Activated CD4-positive, alpha-beta memory T cell treated with anti-CD3 and anti-CD28 coated beads for 36 hours (primary cell): ENCODE data around the gene TPST2. TPM values are rescaled to one million over a fixed set of nuclear protein-coding genes. Genes with fewer than 3 reads are reported as not detected.

ENCODE experiments used
- CTCF ChIA-PET: fragments of 350-600 bp; sonication (Branson Sonifier 250); formaldehyde crosslinking; loops from one replicate; lab custom pipeline; 2021; ENCODE audit warnings: antibody characterized with exemption, inconsistent platforms; lab: Charles Lee
- POLR2A ChIA-PET: fragments of 350-600 bp; sonication (Branson Sonifier 250); formaldehyde crosslinking; loops from one replicate; lab custom pipeline; 2021; ENCODE audit warnings: antibody characterized with exemption; lab: Charles Lee
- DNase-seq: peaks from one replicate; pipeline ENCODE4 v3.0.0-alpha.2; 2020
- H3K27ac Mint-ChIP-seq: one replicate; pipeline ENCODE4 v1.8.0; 2021; ENCODE audit warnings: mixed read lengths
- H3K27me3 Mint-ChIP-seq: one replicate; pipeline ENCODE4 v1.8.0; 2021; ENCODE audit warnings: mixed read lengths
- H3K36me3 Mint-ChIP-seq: one replicate; pipeline ENCODE4 v1.8.0; 2021; ENCODE audit warnings: mixed read lengths
- H3K4me1 Mint-ChIP-seq: one replicate; pipeline ENCODE4 v1.8.0; 2021; ENCODE audit warnings: low read depth, mixed read lengths
- H3K4me3 Mint-ChIP-seq: one replicate; pipeline ENCODE4 v1.8.0; 2021; ENCODE audit warnings: mild to moderate bottlenecking, mixed read lengths
- H3K9me3 Mint-ChIP-seq: one replicate; pipeline ENCODE4 v1.8.0; 2021; ENCODE audit warnings: mixed read lengths
- intact Hi-C: fragments of 100-400 bp; cut with micrococcal nuclease; formaldehyde crosslinking; loops from one replicate; pipeline ENCODE4 v1.15.1; 2023
- total RNA-seq, 2 experiments: library from RNA; stranded (reverse); gene quantifications; one replicate each; pipeline ENCODE4 v1.2.3, GENCODE V29; 2021

The TPST2 gene
- total RNA-seq, 2 experiments from 2014 or later = 27.9 to 31.2 TPM

DNA sequence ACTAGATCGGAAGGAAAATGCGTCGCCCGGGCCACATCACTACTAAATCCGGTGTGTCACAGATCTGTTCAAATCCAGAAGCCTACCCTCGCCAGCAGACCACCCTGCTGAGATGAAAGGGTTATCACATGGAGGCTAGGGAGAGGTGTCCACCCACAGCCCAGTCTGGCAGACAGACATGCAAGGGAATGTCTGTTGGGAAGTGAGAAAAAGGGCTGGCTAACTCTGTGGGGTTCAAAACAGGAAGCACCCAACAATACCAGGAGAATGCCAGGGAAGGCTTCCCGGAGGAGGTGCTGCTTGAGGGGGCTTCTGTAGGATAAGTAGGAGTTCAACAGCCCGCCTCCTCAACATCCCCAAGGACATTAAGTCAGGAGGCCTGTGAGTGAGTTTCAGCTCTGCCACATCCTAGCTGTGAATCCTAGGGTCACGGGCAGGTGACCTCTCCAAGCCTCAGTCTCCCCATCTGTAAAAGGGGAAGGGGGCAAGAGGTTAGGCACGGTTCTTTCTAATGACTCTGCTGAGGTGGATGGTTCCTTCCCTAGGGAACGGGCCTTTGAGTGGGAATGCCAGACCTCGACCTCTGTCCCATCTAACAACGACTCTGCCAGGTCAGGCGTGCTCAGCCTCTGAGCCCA, 1.1 kb downstream of the TPST2 start:
- H3K4me3 Mint-ChIP-seq = peak overlapping the region; percentile 86
- no peaks in the 10 kb centered on the region for H3K9me3 Mint-ChIP-seq
- peaks cover 59% of the 10 kb centered on the region for H3K4me1 Mint-ChIP-seq
- no peak for DNase-seq
- CTCF ChIA-PET = no interaction called here
- POLR2A ChIA-PET = no interaction called here
- intact Hi-C loops = no loop called here
- H3K27me3 Mint-ChIP-seq = no peaks in the 10 kb centered on the region
- peak overlapping the region; percentile 56 for H3K27ac Mint-ChIP-seq
- H3K36me3 Mint-ChIP-seq = no peaks in the 10 kb centered on the region

DNA sequence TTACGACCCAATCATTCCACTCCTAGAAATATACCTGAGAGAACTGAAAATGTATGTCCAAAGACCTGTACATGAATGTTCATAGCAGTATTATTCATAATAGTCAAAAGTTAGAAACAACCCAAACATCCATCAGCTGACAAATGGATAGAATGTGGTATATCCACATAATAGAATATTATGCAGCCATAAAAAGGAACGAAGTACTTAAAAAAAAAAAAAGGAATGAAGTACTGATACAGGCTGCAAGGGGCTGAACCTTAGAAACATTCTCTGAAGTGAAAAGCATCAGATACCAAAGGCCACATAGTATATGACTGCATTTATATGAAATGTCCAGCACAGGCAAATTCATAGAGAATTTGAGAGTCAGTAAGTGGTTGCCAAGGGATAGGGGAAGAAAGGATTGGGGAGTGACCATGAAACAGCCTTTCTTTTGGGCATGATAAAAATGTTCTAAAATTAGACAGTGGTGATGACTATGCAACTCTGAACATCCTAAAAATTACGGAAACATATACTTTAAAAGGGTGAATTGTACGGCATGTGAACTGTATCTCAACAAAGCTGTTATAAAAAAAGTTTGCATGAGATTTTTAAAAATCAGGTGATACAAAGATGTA, 1.8 kb downstream of the TPST2 start:
- Mint-ChIP-seq H3K36me3 (no peaks in the 10 kb centered on the region), H3K9me3 (no peaks in the 10 kb centered on the region), H3K4me3 (peak overlapping the region; percentile 86), H3K27me3 (no peaks in the 10 kb centered on the region), H3K4me1 (peaks cover 53% of the 10 kb centered on the region), H3K27ac (no peak overlapping the region)
- intact Hi-C loops = no loop called here
- POLR2A ChIA-PET = no interaction called here
- no peak for DNase-seq
- CTCF ChIA-PET = no interaction called here

DNA sequence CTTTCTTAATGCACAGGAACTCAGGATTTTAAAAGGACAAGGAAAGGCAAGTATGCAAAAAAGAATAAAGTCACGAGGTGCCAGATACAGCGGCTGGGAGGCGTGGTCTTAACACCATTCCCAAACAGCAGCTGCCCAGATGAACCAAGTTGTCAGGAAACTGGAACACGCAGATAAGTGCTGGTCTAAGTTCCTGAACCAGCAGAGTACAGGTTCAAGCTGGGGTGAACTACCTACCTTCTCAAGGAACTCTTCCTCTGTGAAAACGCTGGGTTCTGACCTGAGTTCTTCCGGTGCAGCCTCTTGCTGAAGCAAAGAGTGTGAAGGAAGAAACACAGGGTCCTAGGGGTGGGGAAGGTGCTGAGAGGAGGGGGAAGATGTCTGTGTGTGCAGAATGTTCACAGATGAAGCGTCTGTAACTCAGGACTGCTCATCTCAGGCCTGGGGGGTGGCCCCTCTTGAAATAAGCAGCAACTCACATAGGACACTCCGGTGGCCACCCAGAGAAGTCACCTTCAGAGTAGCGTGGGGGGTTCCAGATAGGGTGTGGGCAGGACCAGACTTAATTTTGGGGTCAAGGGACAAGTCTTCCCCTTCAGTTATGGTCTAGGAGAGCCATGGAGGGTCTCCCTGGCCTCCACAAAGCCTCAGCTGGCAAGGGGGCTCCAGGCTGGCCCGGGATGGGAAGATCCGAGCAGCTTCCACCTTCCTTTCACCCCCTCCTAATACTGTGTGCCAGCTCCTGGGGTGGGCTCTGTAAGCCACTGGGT, 3.2 kb downstream of the TPST2 start:
- DNase-seq = no peak
- Mint-ChIP-seq H3K4me3 (no peak overlapping the region), H3K4me1 (peaks cover 43% of the 10 kb centered on the region), H3K9me3 (no peaks in the 10 kb centered on the region), H3K27me3 (no peaks in the 10 kb centered on the region), H3K27ac (peak overlapping the region; percentile 45), H3K36me3 (no peaks in the 10 kb centered on the region)
- intact Hi-C loops = no loop called here
- POLR2A ChIA-PET = no interaction called here
- CTCF ChIA-PET = no interaction called here

DNA sequence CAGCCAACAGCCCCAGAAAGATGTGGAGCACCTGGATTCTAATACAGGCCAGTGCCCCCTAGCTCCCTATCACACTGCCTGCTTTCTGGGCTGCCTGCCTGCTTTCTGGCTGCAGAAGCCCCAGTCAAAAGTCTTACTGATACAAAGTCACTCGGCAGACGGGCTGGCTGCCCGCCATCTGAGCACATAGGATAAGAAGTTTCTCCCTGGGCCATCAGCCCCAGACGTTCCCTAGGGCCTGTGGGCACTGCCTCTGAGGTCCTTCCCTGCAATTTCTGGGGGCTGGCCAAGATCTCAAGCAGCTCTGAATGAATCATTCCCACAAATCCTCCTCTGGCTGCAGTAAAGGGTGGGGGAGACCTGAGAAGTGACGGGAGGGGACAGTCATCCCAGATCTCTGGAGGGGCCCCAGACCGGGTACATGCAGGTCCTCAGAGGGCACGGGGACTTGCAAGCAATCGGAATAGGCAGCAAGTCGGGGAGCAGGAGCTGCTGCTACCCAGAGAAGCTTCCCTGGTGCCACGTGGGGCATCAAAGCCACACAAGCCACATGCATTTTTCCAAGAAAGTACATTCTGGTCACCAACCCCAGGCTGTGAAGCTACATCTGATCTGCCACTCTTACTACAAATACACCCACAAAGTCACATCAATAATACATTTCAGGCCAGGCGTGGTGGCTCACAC, 4.7 kb downstream of the TPST2 start:
- H3K27me3 Mint-ChIP-seq = no peaks in the 10 kb centered on the region
- intact Hi-C loops = no loop called here
- CTCF ChIA-PET = interaction anchor here (0.5 to 0.6 kb wide), 2 partner anchors 39 to 62 kb away, joined by 3 read pairs; no protein-coding TSS in a partner anchor
- peaks cover 46% of the 10 kb centered on the region for H3K4me1 Mint-ChIP-seq
- no peaks in the 10 kb centered on the region for H3K9me3 Mint-ChIP-seq
- peaks cover 4% of the 10 kb centered on the region for H3K36me3 Mint-ChIP-seq
- no peak for DNase-seq
- no peak overlapping the region for H3K4me3 Mint-ChIP-seq
- H3K27ac Mint-ChIP-seq = no peak overlapping the region
- POLR2A ChIA-PET = no interaction called here

DNA sequence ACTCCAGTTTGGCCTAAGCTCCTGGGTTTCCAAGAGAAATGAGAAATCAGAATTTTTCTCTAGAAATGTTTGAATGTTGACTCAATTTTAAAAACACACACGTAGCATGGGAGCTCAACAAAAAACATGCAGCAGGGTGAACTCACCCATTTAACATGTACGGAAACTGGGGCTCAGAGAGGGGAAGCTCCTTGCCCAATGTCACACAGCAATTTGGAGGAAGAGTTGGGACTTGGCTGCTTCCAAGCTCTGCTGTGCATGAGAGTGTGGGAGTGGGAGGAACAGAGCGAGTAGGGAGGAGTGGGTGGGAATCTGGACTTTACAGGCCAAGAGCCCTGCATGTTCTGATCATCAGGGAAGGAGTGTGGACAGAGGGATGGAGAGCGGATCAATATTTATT, 5.9 kb downstream of the TPST2 start:
- no peaks in the 10 kb centered on the region for H3K9me3 Mint-ChIP-seq
- no peaks in the 10 kb centered on the region for H3K27me3 Mint-ChIP-seq
- H3K36me3 Mint-ChIP-seq = peaks cover 5% of the 10 kb centered on the region
- intact Hi-C loops = no loop called here
- POLR2A ChIA-PET = no interaction called here
- H3K27ac Mint-ChIP-seq = no peak overlapping the region
- DNase-seq = no peak
- no peak overlapping the region for H3K4me3 Mint-ChIP-seq
- peaks cover 58% of the 10 kb centered on the region for H3K4me1 Mint-ChIP-seq
- CTCF ChIA-PET = no interaction called here

DNA sequence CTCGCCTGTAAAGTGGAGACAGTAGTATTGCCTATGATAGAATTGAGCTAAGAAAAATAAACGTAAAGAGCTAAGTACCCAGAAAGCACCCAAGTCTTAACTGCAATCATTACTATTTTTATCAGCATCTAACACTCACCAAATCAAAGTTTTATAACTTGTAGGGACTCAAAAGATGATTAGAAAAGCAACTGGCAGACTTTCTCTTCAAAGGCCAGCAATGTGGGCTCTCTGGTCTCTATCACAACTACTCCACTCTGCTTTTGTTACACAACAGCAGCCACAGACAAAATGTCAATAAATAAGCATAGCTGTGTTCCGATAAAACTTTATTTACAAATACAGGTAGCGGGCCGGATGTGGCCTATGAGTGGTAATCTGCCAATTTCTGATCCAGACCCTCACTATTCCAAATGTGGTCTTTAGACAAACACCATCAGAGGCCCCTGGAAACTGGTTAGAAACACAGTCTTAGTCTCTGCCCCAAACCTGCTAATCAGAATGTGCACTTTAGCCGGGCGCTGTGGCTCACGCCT, 8.2 kb downstream of the TPST2 start:
- Mint-ChIP-seq H3K36me3 (peaks cover 7% of the 10 kb centered on the region), H3K4me1 (peaks cover 55% of the 10 kb centered on the region), H3K9me3 (no peaks in the 10 kb centered on the region), H3K4me3 (no peak overlapping the region), H3K27me3 (no peaks in the 10 kb centered on the region), H3K27ac (no peak overlapping the region)
- intact Hi-C loops = no loop called here
- POLR2A ChIA-PET = interaction anchor here (0.8 kb wide), 1 partner anchor 9 kb away, joined by 3 read pairs; no protein-coding TSS in a partner anchor
- DNase-seq = no peak
- CTCF ChIA-PET = no interaction called here

DNA sequence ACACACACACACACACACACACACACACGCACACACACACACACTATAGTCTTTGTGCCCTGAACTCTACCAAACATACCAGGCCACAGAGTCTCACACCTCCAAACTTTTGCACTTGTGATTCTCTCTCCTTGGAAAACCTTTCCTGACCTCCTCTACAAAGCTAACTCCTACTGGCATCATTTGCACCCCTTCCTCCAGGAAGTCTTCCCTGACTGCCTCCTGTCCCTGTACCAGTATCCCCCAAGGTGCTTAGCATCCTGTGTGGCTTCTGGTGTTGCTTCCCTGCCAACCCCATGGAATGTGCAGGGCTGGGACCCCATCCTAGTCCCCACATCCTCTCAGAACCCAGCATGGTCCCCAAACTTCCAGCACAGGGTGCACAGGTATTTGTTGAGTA, 8.9 kb downstream of the TPST2 start:
- Mint-ChIP-seq H3K4me3 (no peak overlapping the region), H3K27ac (peak overlapping the region; percentile 44), H3K36me3 (peaks cover 7% of the 10 kb centered on the region), H3K27me3 (no peaks in the 10 kb centered on the region), H3K9me3 (no peaks in the 10 kb centered on the region), H3K4me1 (peaks cover 53% of the 10 kb centered on the region)
- no peak for DNase-seq
- CTCF ChIA-PET = no interaction called here
- intact Hi-C loops = no loop called here
- POLR2A ChIA-PET = interaction anchor here (0.8 kb wide), 1 partner anchor 10 kb away, joined by 3 read pairs; no protein-coding TSS in a partner anchor

DNA sequence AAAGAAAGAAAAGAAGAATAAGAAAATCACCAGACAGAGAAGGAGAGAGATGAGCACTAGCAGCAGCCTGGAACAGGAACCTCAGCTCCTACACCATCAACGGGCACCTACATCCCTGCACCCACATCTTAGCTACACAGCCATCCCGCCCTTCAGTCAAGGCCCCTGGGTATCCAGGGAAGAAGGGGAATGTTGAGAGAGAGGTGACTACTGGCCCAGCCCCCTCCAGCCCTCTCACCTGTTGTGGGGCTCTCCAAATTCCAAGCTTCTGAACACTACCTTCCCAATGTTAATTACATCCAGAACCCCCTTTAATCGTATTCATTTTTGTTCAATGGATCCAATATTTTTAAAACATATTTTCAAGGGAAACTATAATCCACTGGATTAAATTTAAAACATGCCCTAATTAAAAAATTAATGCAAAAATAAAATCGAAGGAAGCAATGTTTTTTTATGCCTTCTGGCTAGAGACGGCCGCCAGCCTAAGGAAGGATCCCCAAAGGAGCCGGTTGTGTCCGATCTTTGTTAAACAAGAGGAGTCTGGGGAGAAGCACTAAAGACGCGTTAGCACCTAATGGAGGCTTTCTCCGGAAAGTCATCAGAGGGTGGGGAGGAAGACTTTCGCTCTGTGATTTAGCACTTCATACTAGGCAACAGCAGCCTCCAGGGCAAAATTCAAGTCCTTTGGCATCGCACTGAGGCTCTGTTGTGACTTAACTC, 9.5 kb downstream of the TPST2 start:
- ChIA-PET CTCF (interaction anchor here (1.0 kb wide), 1 partner anchor 47 kb away, joined by 3 read pairs; no protein-coding TSS in a partner anchor), POLR2A (no interaction called here)
- peaks cover 7% of the 10 kb centered on the region for H3K36me3 Mint-ChIP-seq
- no peaks in the 10 kb centered on the region for H3K9me3 Mint-ChIP-seq
- H3K27ac Mint-ChIP-seq = peak overlapping the region; percentile 84
- H3K4me3 Mint-ChIP-seq = peak overlapping the region; percentile 48
- peaks cover 51% of the 10 kb centered on the region for H3K4me1 Mint-ChIP-seq
- DNase-seq = no peak
- intact Hi-C loops = no loop called here
- no peaks in the 10 kb centered on the region for H3K27me3 Mint-ChIP-seq

DNA sequence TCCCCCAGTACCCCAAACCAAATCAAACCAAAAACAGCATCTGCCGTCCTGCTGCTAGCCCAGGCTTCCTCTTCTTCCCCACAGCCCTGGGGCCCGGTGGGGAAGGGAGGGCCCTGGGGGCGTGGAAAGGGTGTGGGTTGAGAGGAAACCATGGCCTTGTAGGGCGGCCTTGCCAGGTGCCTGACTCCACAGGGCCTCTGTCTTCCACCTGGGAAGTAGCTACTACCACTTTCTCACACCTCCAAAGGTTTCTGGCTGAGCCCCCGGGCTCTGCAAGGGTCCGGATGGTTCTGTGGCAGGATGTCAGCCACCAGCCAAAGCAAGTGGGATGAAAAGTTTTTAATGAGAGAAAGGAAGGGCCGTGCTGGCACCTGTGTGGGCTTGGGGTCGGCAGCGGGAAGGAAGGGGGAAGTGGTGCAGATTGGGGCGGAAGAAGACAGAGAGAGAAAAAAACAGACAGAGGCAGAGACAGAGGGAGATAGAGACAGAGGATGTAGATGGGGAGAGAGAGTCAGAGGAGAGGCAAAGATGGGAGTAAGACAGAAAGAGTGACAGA, 10.5 kb downstream of the TPST2 start:
- H3K27me3 Mint-ChIP-seq = no peaks in the 10 kb centered on the region
- H3K4me3 Mint-ChIP-seq = peak overlapping the region; percentile 48
- ChIA-PET POLR2A (no interaction called here), CTCF (no interaction called here)
- no peaks in the 10 kb centered on the region for H3K9me3 Mint-ChIP-seq
- peak; percentile 77 for DNase-seq
- peak overlapping the region; percentile 84 for H3K27ac Mint-ChIP-seq
- intact Hi-C loops = no loop called here
- H3K36me3 Mint-ChIP-seq = peaks cover 7% of the 10 kb centered on the region
- H3K4me1 Mint-ChIP-seq = peaks cover 42% of the 10 kb centered on the region

DNA sequence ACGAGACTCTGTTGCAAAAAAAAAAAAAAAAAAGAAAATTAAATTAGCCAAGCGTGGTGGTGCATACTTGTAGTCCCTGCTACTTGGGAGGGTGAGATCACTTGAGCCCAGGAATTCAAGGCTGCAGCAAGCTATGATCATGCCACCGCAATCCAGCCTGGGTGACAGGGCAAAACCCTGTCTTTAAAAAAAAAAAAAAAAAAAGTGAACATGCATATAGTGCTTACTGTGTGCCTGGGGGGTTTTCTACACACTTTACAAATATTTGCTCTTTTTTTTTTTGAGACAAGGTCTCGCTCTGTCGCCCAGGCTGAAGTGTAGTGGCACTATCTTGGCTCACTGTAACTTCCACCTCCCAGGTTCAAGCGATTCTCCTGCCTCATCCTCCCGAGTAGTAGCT, 12.9 kb downstream of the TPST2 start:
- no peak for DNase-seq
- ChIA-PET POLR2A (no interaction called here), CTCF (no interaction called here)
- peaks cover 7% of the 10 kb centered on the region for H3K36me3 Mint-ChIP-seq
- H3K27me3 Mint-ChIP-seq = no peaks in the 10 kb centered on the region
- intact Hi-C loops = no loop called here
- H3K4me3 Mint-ChIP-seq = no peak overlapping the region
- H3K4me1 Mint-ChIP-seq = peaks cover 41% of the 10 kb centered on the region
- H3K27ac Mint-ChIP-seq = no peak overlapping the region
- H3K9me3 Mint-ChIP-seq = no peaks in the 10 kb centered on the region

DNA sequence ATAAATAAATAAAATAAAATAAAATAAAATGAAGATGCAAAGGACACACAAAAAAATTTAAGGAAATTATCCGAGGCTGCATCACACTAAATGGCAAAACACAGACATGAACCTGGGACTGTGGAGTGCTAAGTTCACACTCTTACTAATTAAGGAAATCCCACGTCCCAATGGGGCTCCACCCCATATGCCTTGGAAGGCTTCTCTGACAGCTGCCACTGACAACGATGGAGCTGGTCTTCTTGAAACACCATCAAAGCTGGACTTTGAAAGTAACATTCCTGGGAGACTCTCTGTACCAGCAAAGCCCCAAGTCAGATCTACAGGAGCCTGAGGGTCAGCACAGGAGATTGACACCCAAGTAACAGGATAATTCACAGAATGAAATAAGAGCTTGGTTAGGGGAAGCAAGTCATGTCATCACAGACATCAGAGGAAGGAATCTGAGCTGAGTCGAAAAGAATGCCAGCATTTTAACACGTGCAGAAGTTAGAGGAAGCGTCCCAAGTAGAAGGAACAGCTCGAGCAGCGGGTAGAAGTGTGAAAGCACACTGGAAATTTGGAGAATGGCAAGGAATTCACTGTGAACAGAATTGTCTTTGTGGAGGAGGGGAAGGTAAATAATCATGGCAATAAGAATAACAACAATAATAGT, 13.8 kb downstream of the TPST2 start:
- peaks cover 5% of the 10 kb centered on the region for H3K36me3 Mint-ChIP-seq
- no peaks in the 10 kb centered on the region for H3K27me3 Mint-ChIP-seq
- H3K9me3 Mint-ChIP-seq = no peaks in the 10 kb centered on the region
- ChIA-PET CTCF (no interaction called here), POLR2A (no interaction called here)
- intact Hi-C loops = no loop called here
- H3K27ac Mint-ChIP-seq = no peak overlapping the region
- H3K4me3 Mint-ChIP-seq = no peak overlapping the region
- H3K4me1 Mint-ChIP-seq = peaks cover 41% of the 10 kb centered on the region
- DNase-seq = no peak
